DND-41 (cell line): ENCODE results near the gene BTN3A1.
"Not testable (repeated sequence)": the region's sequence is repeated elsewhere in the genome, so short reads cannot be mapped to it uniquely, and the experiment has no call there.

Source experiments
- ATAC-seq: fragments of 200-7000 bp; cut with Tn5 transposase; 3 replicates; pipeline ENCODE4 v1.9.1; 2021; ENCODE audit warnings: low read depth; ENCODE audit not compliant: insufficient read depth
- DNase-seq: peaks from one replicate; pipeline ENCODE4 v3.0.0-alpha.2; 2020
- H2AFZ ChIP-seq: 2 replicates; pipeline ENCODE4 v1.6.0; 2012; ENCODE audit warnings: low read depth, low read length
- H3K27ac ChIP-seq: 2 replicates; pipeline ENCODE4 v1.5.1; 2012; ENCODE audit warnings: low read length, inconsistent platforms
- H3K27me3 ChIP-seq: fragments of 200-600 bp; sonication (generic); 2 replicates; pipeline ENCODE4 v1.6.0; 2012; ENCODE audit warnings: low read length, mild to moderate bottlenecking, inconsistent platforms; ENCODE audit not compliant: insufficient read depth, poor library complexity
- H3K36me3 ChIP-seq: 2 replicates; pipeline ENCODE4 v1.5.1; 2012; ENCODE audit warnings: low read length, inconsistent platforms; ENCODE audit not compliant: insufficient read depth
- H3K4me1 ChIP-seq: 2 replicates; pipeline ENCODE4 v1.5.1; 2012; ENCODE audit warnings: mild to moderate bottlenecking, low read length; ENCODE audit not compliant: insufficient read depth
- H3K4me2 ChIP-seq: 2 replicates; pipeline ENCODE4 v1.6.0; 2012; ENCODE audit warnings: mild to moderate bottlenecking, moderate library complexity, low read length, inconsistent platforms; ENCODE audit not compliant: insufficient read depth
- H3K4me3 ChIP-seq, 2 experiments: fragments of 200-600 bp in 1 of 2; shearing (Covaris generic) in 1 of 2; 2 replicates each; pipeline ENCODE4 v1.5.1; 2012 to 2016; ENCODE audit warnings: inconsistent platforms in 2 of 2, low read length in 2 of 2, mild to moderate bottlenecking in 2 of 2, low read depth in 1 of 2, moderate library complexity in 1 of 2
- H3K79me2 ChIP-seq: 2 replicates; pipeline ENCODE4 v1.6.0; 2012; ENCODE audit warnings: low read length, inconsistent platforms; ENCODE audit not compliant: insufficient read depth
- H3K9ac ChIP-seq: 2 replicates; pipeline ENCODE4 v1.6.0; 2012; ENCODE audit warnings: low read depth, mild to moderate bottlenecking, inconsistent platforms, low read length, moderate library complexity
- H3K9me3 ChIP-seq: 2 replicates; pipeline ENCODE4 v1.5.1; 2012; ENCODE audit warnings: low read length, moderate library complexity, mild to moderate bottlenecking, inconsistent platforms; ENCODE audit not compliant: insufficient read depth, severe bottlenecking
- H4K20me1 ChIP-seq: 2 replicates; pipeline ENCODE4 v1.6.0; 2012; ENCODE audit warnings: low read length; ENCODE audit not compliant: insufficient read depth
- CTCF ChIP-seq: IDR thresholded peaks from 2 replicates; pipeline ENCODE4 v1.5.1; 2012; ENCODE audit warnings: borderline replicate concordance, low read length, moderate library complexity, mild to moderate bottlenecking; ENCODE audit not compliant: poor library complexity, severe bottlenecking; ENCODE audit errors: extremely low read depth
- EZH2 ChIP-seq: IDR thresholded peaks from 3 replicates; pipeline ENCODE4 v1.6.1; 2012; ENCODE audit warnings: borderline replicate concordance, low read depth, mild to moderate bottlenecking, moderate library complexity, low read length, inconsistent platforms; ENCODE audit not compliant: severe bottlenecking

The BTN3A1 gene

GRCh38 chr6:26367114-26367513 is 35.0 kb upstream of the BTN3A1 start:
- no peaks in the 10 kb centered on the region for H4K20me1 ChIP-seq
- peaks cover 15% of the 10 kb centered on the region; the same call in 1 of the 2 replicates for H3K36me3 ChIP-seq
- H3K9me3 ChIP-seq, result no peaks in the 10 kb centered on the region
- H3K79me2 ChIP-seq, result peaks cover 24% of the 10 kb centered on the region
- H3K4me2 ChIP-seq, result peak overlapping the region; percentile 70
- peak overlapping the region; percentile 54; the same call in 1 of the 2 replicates for H3K27ac ChIP-seq
- TF ChIP-seq CTCF (no peak), EZH2 (no peak)
- H3K4me3 ChIP-seq, result peak overlapping the region in 1 of 2 experiments; percentile 47; a peak in 2 of 4 replicates
- no peak for ATAC-seq
- H3K27me3 ChIP-seq, result no peaks in the 10 kb centered on the region
- no peak overlapping the region for H2AFZ ChIP-seq
- peaks cover 37% of the 10 kb centered on the region for H3K4me1 ChIP-seq
- DNase-seq, result no peak
- no peak overlapping the region for H3K9ac ChIP-seq

GRCh38 chr6:26371813-26372212 is 30.3 kb upstream of the BTN3A1 start:
- H3K36me3 ChIP-seq, result peaks cover 36% of the 10 kb centered on the region; the same call in 1 of the 2 replicates
- not testable (repeated sequence) for H3K27me3 ChIP-seq, H3K9ac ChIP-seq, DNase-seq, H3K4me3 ChIP-seq, H2AFZ ChIP-seq, H4K20me1 ChIP-seq, H3K27ac ChIP-seq, H3K9me3 ChIP-seq, H3K4me2 ChIP-seq, H3K79me2 ChIP-seq, ATAC-seq, H3K4me1 ChIP-seq

GRCh38 chr6:26372308-26373144 is 29.5 kb upstream of the BTN3A1 start:
- H3K4me1 ChIP-seq, result peaks cover under 1% of the 10 kb centered on the region; the same call in 1 of the 2 replicates
- ATAC-seq, result no peak

More at GRCh38 chr6:26372308-26373144, 29.5 kb upstream of the BTN3A1 start:
- no peak overlapping the region for H2AFZ ChIP-seq
- no peak overlapping the region for H3K4me2 ChIP-seq
- H3K9me3 ChIP-seq, result no peaks in the 10 kb centered on the region
- no peak for TF ChIP-seq EZH2
- TF ChIP-seq CTCF, result no peak
- no peak overlapping the region for H3K9ac ChIP-seq
- no peak for DNase-seq
- H3K27me3 ChIP-seq, result no peaks in the 10 kb centered on the region
- no peak overlapping the region for H3K27ac ChIP-seq
- H3K4me3 ChIP-seq, result no peak overlapping the region
- H4K20me1 ChIP-seq, result no peaks in the 10 kb centered on the region
- H3K79me2 ChIP-seq, result peaks cover under 1% of the 10 kb centered on the region; the same call in 1 of the 2 replicates
- H3K36me3 ChIP-seq, result peaks cover 36% of the 10 kb centered on the region; the same call in 1 of the 2 replicates
